Activated T-cell treated with anti-CD3 and anti-CD28 coated beads for 48 hours (primary cell): ENCODE results near the gene CD34.

Experiments used
- DNase-seq: peaks from one replicate; pipeline ENCODE4 v3.0.0-alpha.2; 2020; ENCODE audit warnings: low read depth

CD34 gene

GRCh38 chr1:207832796-207833195 is 78.1 kb downstream of the CD34 start:
- no peak for DNase-seq

GRCh38 chr1:207831517-207832327 is 79.2 kb downstream of the CD34 start:
- DNase-seq: peak; percentile 45
